Globus pallidus (tissue), 1 donor: ENCODE data around the gene VSTM4.

ENCODE experiments used
- DNase-seq: peaks from one replicate; pipeline ENCODE4 v3.0.0-alpha.2; 2015; ENCODE audit warnings: low spot score

VSTM4 gene

GRCh38 chr10:49091450-49092210, 23.7 kb downstream of the VSTM4 start:
- DNase-seq, result no peak

DNA sequence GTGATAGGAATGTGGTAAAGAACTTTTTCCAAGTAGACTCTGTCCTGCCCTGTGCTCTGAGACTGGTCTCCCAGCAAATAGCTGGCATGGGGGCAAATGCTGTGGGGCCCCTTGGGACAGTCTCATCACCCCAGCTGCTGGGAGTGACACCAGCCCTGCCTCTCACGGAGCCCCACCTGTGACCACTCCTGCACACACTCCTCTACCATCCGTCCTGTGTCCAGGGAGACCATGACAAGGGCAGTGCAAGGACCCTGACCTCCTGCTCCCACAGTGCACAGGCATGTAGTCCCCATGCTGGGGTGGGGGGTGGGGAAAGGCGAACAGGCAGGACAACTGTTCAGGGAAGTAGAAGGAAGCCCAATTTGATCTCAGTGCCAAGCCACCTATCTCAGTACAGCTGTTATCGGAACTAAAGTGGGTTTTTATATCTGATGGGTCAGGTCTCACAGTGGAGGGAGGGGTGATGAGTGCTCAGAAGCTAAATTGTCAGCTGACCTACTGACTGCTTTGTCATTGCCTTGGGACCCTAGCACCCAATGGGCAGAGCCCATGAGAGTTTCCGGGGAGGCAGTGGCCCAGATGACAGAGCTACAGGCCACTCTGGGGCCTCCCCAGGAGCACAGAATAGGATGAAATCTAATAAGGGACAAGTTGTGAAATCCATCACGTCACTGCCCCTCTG, 24.5 kb downstream of the VSTM4 start:
- DNase-seq, result no peak

DNA sequence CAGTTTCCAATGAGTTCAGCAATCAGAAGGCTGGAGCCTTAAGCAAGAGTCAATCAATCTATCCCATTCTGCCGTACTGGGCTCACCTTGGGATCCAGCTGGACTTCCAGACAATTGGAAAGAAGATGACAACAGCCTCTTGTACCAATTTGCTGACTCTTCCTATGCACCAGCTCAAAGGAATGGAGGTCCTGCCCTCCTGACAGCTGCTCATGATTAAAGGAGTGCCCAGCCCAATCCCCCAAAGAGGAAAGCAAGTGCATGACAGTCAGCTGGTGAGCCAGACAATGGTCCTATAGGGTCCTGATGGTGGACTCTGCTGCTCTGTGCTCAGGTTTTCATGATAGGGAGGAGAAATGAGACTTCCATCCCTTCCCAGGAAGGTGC, 25.1 kb downstream of the VSTM4 start:
- DNase-seq, result no peak

DNA sequence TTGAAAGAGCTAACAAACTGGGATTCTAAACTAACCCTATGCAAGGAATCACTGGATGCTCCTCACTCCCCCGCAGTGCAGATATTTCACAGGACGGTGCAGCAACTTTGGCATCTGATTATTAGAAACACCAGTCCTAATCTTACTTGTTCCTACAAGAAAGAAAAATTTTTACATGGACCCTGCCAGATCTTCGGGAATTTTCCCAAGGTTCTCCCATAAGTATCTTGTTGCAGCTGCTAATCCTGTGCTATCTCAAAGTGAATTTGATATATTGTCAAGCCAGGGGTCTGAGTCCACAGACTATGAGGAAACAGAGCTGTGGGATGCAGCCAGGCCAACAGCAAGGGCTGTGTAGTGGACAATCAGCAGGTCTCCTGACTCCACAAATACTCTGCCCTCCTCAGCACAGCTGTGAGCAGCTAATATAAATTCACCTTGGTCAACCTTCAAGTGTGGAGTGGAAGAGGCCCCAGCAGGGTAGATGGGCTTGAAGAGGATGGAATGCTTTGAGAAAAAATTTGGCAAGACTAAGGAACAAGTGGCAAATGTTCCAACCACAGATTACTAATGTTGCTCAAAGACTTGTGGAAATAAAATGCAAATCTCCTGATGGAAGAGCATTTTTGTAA, 25.6 kb downstream of the VSTM4 start:
- no peak for DNase-seq

- no peak for DNase-seq
These were observed 26.2 kb downstream of the VSTM4 start for GRCh38 chr10:49089152-49089551.

DNA sequence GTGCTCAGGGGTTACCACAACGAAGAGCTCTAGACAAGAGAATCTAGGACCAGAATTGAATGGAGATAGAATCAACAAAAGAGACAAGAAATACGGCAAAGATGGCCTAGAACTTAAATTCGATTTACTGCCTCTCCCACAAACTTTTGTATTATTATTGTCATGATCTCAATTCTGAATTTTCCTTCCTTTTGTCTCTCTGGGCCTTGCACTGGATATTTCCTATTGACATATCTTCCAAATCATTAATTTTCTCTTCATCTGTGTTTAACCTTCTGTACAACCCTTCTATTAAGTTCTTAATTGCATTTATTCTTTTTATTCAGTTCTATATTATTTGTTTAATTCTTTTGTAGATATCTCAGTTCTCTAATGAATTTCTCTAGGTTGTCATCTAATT, 28.4 kb downstream of the VSTM4 start:
- no peak for DNase-seq

GRCh38 chr10:49083261-49083660, 32.1 kb downstream of the VSTM4 start:
- DNase-seq, result peak; percentile 84

DNA sequence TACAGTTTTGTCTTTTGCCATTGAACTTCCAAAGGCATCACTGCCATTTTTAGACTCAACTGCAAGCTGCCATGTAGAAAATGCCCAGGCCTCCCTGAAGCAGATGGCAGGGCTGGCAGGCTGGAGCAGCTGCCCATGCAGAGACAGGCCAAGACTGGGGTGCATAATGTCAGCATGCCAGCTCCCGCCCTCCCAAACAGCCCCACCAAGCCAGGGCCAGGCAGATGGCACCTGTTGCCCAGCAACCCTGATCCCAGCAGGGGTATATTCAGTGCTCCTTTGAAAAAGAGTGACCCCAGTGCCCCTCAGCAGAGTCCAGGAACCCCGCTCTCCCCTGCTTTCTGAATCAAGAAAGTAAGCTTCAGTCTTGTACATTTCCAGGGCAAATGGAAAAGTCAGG, 32.6 kb downstream of the VSTM4 start:
- peak; percentile 76 for DNase-seq

- peak; percentile 44 for DNase-seq
These were observed 33.6 kb downstream of the VSTM4 start for GRCh38 chr10:49081547-49082275.

- no peak for DNase-seq
These were observed 34.4 kb downstream of the VSTM4 start for GRCh38 chr10:49080965-49081364.

- no peak for DNase-seq
These were observed 35.3 kb downstream of the VSTM4 start for GRCh38 chr10:49080071-49080470.

DNA sequence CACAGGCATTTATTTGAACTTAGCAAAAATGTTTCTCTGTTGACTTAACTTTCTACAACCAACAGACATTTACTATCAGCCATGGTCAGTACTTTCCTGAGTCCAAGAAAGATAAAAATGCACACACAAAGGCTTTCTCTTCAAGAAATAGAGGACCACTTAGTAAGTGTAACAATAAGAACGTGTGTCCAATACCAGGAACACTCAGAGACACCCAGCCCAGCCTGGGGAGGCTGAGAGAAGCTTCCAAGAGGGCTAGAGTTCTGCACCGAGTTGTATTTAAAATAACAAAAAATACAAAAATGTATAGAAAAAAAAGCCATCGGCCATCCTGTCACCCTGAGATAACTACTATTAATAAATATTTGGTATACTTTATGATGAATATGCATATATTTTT, 35.8 kb downstream of the VSTM4 start:
- DNase-seq, result no peak

DNA sequence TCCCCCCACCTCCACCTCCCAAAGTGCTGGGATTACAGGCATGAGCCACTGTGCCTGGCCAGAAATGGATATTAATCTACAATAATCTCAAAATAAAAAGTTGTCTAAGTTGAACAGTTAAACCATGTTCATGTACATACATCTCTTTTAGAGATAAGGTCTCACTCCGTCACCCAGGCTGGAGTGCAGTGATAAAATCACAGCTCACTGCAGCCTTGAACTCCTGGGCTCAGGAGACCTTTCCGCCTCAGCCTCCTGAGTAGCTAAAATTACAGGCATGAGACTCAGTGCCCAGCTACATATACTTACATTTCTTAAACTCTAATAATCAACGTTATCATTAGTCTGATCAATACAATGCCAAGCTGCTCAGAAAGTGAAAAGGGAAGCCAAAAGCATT, 36.2 kb downstream of the VSTM4 start:
- no peak for DNase-seq

DNA sequence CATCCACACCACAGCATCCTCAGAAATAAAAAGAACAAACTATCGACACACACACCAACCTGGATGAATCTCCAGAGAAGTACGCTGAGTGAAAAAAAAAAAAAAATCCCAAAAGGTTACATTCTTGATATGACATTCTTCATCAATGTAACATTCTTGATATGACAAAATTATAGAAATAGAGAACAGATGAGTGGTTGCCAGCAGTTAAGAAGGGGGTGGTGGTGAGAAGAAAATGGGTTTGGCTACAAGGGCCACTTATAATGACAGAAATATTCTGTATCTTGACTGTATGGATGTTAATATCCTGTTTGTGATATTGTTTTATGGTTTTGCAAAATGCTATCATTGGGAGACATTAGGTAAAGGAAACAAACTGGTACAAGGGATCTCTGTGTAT, 36.9 kb downstream of the VSTM4 start:
- DNase-seq, result no peak

DNA sequence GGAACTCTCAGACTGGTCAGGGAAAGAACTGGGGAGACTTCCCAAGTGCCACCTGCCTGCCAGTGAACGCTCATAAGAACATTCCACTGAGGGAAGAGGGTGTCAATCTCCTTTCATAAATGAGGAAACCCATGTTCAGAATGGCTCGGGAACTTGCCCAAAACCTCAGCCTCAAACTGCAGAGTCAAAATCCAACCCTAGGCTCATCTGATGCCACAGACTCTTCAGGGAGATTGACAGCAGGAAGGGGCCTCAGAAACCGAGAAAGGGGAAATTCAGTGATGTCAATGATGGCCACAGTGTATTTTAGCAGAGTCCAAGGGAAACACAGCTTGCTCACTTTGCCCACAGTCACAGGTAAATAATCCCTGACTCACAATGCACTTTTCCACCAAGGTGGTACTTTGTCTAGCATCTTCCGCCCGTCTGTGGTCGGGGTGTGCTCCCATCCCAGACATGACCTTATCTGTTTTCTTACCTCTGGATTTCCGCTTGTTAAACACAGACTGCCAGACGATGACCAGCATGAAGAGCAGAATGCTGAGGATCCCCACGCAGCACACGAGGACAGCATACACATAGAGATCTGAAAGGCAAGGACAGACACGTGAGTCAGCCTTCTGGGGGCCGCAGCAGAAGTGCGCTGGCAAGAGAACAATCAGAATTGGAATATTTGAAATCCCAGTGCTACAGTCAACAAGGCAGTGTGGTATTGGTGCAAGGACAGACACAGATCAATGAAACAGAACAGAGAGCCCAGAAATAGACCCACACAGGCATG, 38.4 kb downstream of the VSTM4 start:
- DNase-seq, result peak; percentile 36

DNA sequence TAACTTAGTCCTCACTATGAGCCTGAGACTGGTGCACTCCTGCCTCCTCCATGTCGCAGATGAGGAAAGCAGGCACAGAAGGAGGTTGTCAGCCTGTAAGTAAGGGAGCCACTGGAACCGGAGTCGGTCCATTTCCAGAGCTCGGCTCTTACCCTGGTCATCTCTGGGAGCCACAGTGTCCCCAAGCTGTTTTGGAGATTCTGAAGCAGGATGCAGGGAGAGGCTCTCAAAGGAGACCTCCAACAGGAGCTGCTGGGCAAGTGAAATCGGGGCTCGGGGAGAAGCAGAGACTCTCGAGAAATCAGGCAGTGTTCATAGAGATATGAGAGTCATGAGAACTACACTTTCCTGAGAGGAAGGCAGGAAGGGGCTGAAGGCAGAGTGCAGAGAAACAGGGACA, 39.0 kb downstream of the VSTM4 start:
- DNase-seq, result no peak

GRCh38 chr10:49075743-49076142, 39.6 kb downstream of the VSTM4 start:
- DNase-seq, result no peak

GRCh38 chr10:49074836-49075682, 40.3 kb downstream of the VSTM4 start:
- DNase-seq, result no peak

- no peak for DNase-seq
These were observed 43.0 kb downstream of the VSTM4 start for GRCh38 chr10:49072166-49072885.

GRCh38 chr10:49071160-49071761, 44.1 kb downstream of the VSTM4 start:
- no peak for DNase-seq
